Caco-2 (cell line): Measurements from ENCODE around the gene THBS2. TPM values are rescaled to one million over a fixed set of nuclear protein-coding genes. Genes with fewer than 3 reads are reported as not detected.

Experiments used
- BruUV-seq: library from RNA; stranded (reverse); fragments of 400-500 nt; replicated peaks from 2 replicates; lab custom pipeline; 2021; lab: Mats Ljungman, UMichigan
- CTCF ChIA-PET: fragments of 300-600 bp; sonication (Branson Sonifier 250); formaldehyde crosslinking; loops from one replicate; lab custom pipeline; 2022; ENCODE audit warnings: antibody characterized with exemption; lab: Charles Lee
- POLR2A ChIA-PET: fragments of 300-600 bp; sonication (Branson Sonifier 250); formaldehyde crosslinking; loops from one replicate; lab custom pipeline; 2022; ENCODE audit warnings: antibody characterized with exemption; lab: Charles Lee
- DNase-seq, 2 experiments: peaks; one replicate each; pipeline versions ENCODE4 v3.0.0 to v3.0.0-alpha.2; 2020 to 2022
- H3K27me3 ChIP-seq: replicated peaks from 2 replicates; pipeline ENCODE4 v1.6.0; 2011; ENCODE audit warnings: low read length; ENCODE audit not compliant: control insufficient read depth, insufficient read depth
- H3K36me3 ChIP-seq: 2 replicates; pipeline ENCODE4 v1.5.1; 2011; ENCODE audit warnings: low read length; ENCODE audit not compliant: control insufficient read depth, insufficient read depth
- H3K4me1 ChIP-seq: fragments of 250-450 bp; sonication (Bioruptor Pico); 2 replicates; pipeline ENCODE4 v1.5.1; 2020; ENCODE audit warnings: mild to moderate bottlenecking
- H3K4me3 ChIP-seq: 2 replicates; pipeline ENCODE4 v1.5.1; 2011; ENCODE audit warnings: low read depth, mild to moderate bottlenecking, control low read depth, low read length
- H3K9me3 ChIP-seq: fragments of 250-450 bp; sonication (Bioruptor Pico); 2 replicates; pipeline ENCODE4 v1.5.1; 2020; ENCODE audit warnings: mild to moderate bottlenecking, moderate library complexity
- H3K27ac Mint-ChIP-seq: one replicate; pipeline ENCODE4 v1.8.0; 2022; ENCODE audit warnings: mixed read lengths; ENCODE audit not compliant: unreplicated experiment
- H3K27me3 Mint-ChIP-seq: one replicate; pipeline ENCODE4 v1.8.0; 2022; ENCODE audit warnings: mixed read lengths; ENCODE audit not compliant: insufficient read depth, unreplicated experiment
- H3K36me3 Mint-ChIP-seq: one replicate; pipeline ENCODE4 v1.8.0; 2022; ENCODE audit warnings: mild to moderate bottlenecking, mixed read lengths; ENCODE audit not compliant: insufficient read depth, unreplicated experiment
- H3K4me1 Mint-ChIP-seq: one replicate; pipeline ENCODE4 v1.8.0; 2022; ENCODE audit warnings: low read depth, mixed read lengths; ENCODE audit not compliant: unreplicated experiment
- H3K4me3 Mint-ChIP-seq: one replicate; pipeline ENCODE4 v1.8.0; 2022; ENCODE audit warnings: mild to moderate bottlenecking, moderate library complexity, mixed read lengths; ENCODE audit not compliant: unreplicated experiment
- H3K9me3 Mint-ChIP-seq: one replicate; pipeline ENCODE4 v1.8.0; 2022; ENCODE audit warnings: mixed read lengths; ENCODE audit not compliant: unreplicated experiment
- intact Hi-C: fragments of 100-400 bp; cut with micrococcal nuclease; formaldehyde crosslinking; loops from one replicate; pipeline ENCODE4 v1.10.0; 2022; ENCODE audit not compliant: unreplicated experiment
- total RNA-seq: library from RNA; stranded (reverse); gene quantifications from 2 replicates; pipeline ENCODE4 v1.2.3, GENCODE V29; 2022
- TF ChIP-seq, protein P1 (sequence below), 2 experiments: fragments of 200-600 bp in 1 of 2; IDR thresholded peaks; 1 replicate in 1 of 2; 2 replicates in 1 of 2; pipeline versions ENCODE4 v1.5.1 to v1.8.0; 2011 to 2022; ENCODE audit warnings: antibody characterized with exemption in 1 of 2, control low read depth in 1 of 2, inconsistent platforms in 1 of 2, low read depth in 1 of 2, low read length in 1 of 2, mild to moderate bottlenecking in 1 of 2, moderate library complexity in 1 of 2; ENCODE audit not compliant: insufficient read depth in 1 of 2, severe bottlenecking in 1 of 2, unreplicated experiment in 1 of 2

THBS2 gene
- total RNA-seq, 1 experiment from 2014 or later, result 0.07 TPM

DNA sequence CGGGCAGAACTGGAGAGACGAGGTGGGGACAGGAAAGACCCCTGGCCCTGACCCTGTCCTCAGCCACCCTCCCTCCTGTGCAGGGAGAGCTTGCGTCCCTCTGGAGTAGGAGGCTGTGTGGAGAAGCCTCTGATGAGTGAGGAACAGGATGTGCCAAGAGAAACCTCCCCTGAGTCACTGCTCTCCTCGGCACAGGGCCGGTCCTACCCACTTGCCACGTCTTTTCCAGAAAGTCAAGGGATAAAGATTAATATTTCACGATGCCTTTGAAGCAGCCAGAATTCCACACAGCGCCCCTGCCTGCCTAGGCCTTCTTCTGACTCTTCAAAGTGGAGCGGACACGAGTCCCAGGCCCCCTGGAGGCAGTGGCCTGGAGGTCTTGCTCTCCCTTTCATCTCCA is 34.9 kb upstream of the THBS2 start:
- H3K4me3 Mint-ChIP-seq, result no peak overlapping the region
- POLR2A ChIA-PET, result no interaction called here
- intact Hi-C loops, result no loop called here
- Histone ChIP-seq H3K36me3 (no peaks in the 10 kb centered on the region), H3K4me1 (peaks cover 10% of the 10 kb centered on the region; the same call in 1 of the 2 replicates), H3K4me3 (no peak overlapping the region), H3K27me3 (no peaks in the 10 kb centered on the region), H3K9me3 (no peaks in the 10 kb centered on the region)
- BruUV-seq, result no TSS peak
- H3K27ac Mint-ChIP-seq, result no peak overlapping the region
- TF ChIP-seq, protein P1, sequence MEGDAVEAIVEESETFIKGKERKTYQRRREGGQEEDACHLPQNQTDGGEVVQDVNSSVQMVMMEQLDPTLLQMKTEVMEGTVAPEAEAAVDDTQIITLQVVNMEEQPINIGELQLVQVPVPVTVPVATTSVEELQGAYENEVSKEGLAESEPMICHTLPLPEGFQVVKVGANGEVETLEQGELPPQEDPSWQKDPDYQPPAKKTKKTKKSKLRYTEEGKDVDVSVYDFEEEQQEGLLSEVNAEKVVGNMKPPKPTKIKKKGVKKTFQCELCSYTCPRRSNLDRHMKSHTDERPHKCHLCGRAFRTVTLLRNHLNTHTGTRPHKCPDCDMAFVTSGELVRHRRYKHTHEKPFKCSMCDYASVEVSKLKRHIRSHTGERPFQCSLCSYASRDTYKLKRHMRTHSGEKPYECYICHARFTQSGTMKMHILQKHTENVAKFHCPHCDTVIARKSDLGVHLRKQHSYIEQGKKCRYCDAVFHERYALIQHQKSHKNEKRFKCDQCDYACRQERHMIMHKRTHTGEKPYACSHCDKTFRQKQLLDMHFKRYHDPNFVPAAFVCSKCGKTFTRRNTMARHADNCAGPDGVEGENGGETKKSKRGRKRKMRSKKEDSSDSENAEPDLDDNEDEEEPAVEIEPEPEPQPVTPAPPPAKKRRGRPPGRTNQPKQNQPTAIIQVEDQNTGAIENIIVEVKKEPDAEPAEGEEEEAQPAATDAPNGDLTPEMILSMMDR (IDR thresholded peaks at IDR 0.05; ENCODE audit: insufficient read depth in 1 of 2, low read depth in 1 of 2, low read length in 1 of 2, severe bottlenecking in 1 of 2, unreplicated experiment in 1 of 2), result no peak
- DNase-seq, result no peak
- H3K4me1 Mint-ChIP-seq, result peaks cover 7% of the 10 kb centered on the region
- CTCF ChIA-PET, result no interaction called here
- H3K36me3 Mint-ChIP-seq, result no peaks in the 10 kb centered on the region
- H3K9me3 Mint-ChIP-seq, result no peaks in the 10 kb centered on the region
- H3K27me3 Mint-ChIP-seq, result no peaks in the 10 kb centered on the region

DNA sequence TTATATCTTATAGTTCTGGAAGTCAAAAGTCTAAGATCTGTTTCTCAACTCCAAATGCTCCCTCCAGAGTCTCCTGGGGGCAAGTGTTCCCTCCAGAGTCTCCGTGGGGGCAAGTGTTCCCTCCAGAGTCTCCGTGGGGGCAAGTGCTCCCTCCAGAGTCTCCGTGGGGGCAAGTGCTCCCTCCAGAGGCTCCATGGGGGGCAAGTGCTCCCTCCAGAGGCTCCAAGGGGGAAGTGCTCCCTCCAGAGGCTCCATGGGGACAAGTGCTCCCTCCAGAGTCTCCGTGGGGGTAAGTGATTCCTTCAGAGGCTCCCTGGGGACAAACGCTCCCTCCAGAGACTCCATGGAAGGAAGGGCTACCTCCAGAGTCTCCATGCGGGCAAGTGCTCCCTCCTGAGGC is 34.0 kb upstream of the THBS2 start:
- H3K4me1 ChIP-seq, result peaks cover 10% of the 10 kb centered on the region; the same call in 1 of the 2 replicates
- no peaks in the 10 kb centered on the region for H3K27me3 Mint-ChIP-seq
- no peak overlapping the region for H3K27ac Mint-ChIP-seq
- TF ChIP-seq, protein P1 (IDR thresholded peaks at IDR 0.05; ENCODE audit: insufficient read depth in 1 of 2, low read depth in 1 of 2, low read length in 1 of 2, severe bottlenecking in 1 of 2, unreplicated experiment in 1 of 2), result no peak
- no peaks in the 10 kb centered on the region for H3K9me3 ChIP-seq
- no peaks in the 10 kb centered on the region for H3K36me3 Mint-ChIP-seq
- no peak for DNase-seq
- no peaks in the 10 kb centered on the region for H3K9me3 Mint-ChIP-seq
- intact Hi-C loops, result no loop called here
- no peaks in the 10 kb centered on the region for H3K27me3 ChIP-seq
- ChIA-PET CTCF (no interaction called here), POLR2A (no interaction called here)
- peaks cover 7% of the 10 kb centered on the region for H3K4me1 Mint-ChIP-seq
- H3K4me3 ChIP-seq, result no peak overlapping the region
- H3K36me3 ChIP-seq, result no peaks in the 10 kb centered on the region
- BruUV-seq, result no TSS peak
- no peak overlapping the region for H3K4me3 Mint-ChIP-seq

DNA sequence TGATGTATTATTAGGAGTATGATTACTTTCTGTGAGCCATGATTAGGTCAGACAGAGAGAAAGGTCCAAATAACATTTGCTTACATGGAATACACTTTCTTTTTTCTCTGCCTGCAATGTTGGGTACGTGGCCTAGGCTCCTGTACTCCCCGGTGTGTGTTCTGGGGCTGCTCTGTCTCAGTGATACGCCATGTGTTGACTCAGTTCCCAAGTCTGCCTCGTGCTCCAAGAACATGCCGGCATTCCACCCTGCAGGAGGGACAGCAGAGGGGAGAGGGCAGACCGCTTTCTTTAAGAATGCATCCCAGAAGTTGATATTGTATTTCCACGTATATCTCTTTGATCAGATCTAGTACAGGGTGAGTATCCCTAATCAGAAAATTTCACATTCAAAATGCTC is 33.3 kb upstream of the THBS2 start:
- Histone ChIP-seq H3K36me3 (no peaks in the 10 kb centered on the region), H3K4me1 (peaks cover 3% of the 10 kb centered on the region; the same call in 1 of the 2 replicates), H3K9me3 (no peaks in the 10 kb centered on the region), H3K4me3 (no peak overlapping the region), H3K27me3 (no peaks in the 10 kb centered on the region)
- Mint-ChIP-seq H3K4me1 (no peaks in the 10 kb centered on the region), H3K27ac (no peak overlapping the region), H3K36me3 (no peaks in the 10 kb centered on the region), H3K27me3 (no peaks in the 10 kb centered on the region), H3K4me3 (no peak overlapping the region), H3K9me3 (no peaks in the 10 kb centered on the region)
- CTCF ChIA-PET, result no interaction called here
- no peak for DNase-seq
- TF ChIP-seq, protein P1 (IDR thresholded peaks at IDR 0.05; ENCODE audit: insufficient read depth in 1 of 2, low read depth in 1 of 2, low read length in 1 of 2, severe bottlenecking in 1 of 2, unreplicated experiment in 1 of 2), result no peak
- intact Hi-C loops, result no loop called here
- POLR2A ChIA-PET, result no interaction called here
- no TSS peak for BruUV-seq
